ENCODE data around the gene RRBP1. TPM values are rescaled to one million over a fixed set of nuclear protein-coding genes. Genes with fewer than 3 reads are reported as not detected.
"Not testable (repeated sequence)": the region's sequence is repeated elsewhere in the genome, so short reads cannot be mapped to it uniquely, and the experiment has no call there.

The RRBP1 gene
- total and polyA plus RNA-seq, 9 donors = 29.2 to 159 (median 83.8) TPM

DNA sequence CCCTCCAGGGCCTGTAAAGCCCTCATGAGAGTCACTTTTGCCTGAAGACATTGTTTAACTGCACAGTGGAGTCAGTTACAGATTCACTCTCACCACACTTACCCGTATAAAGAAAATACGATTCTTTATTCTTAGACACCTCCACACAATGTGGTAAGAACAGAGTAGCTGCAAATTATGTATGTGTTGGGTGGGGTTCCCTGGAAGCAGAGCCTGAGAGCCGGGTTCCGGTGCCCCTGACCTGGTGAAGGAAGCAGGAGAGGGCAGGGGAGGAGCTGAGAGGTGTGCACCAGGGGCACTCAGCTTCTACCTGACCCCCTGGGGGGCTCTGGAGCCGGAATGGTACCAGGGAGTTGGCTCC is 29.2 kb upstream of the RRBP1 start:
- peaks cover 7% of the 10 kb centered on the region for H3K4me1 ChIP-seq (ENCODE audit: insufficient read depth)
- no peak for DNase-seq
- TF ChIP-seq, protein P1, sequence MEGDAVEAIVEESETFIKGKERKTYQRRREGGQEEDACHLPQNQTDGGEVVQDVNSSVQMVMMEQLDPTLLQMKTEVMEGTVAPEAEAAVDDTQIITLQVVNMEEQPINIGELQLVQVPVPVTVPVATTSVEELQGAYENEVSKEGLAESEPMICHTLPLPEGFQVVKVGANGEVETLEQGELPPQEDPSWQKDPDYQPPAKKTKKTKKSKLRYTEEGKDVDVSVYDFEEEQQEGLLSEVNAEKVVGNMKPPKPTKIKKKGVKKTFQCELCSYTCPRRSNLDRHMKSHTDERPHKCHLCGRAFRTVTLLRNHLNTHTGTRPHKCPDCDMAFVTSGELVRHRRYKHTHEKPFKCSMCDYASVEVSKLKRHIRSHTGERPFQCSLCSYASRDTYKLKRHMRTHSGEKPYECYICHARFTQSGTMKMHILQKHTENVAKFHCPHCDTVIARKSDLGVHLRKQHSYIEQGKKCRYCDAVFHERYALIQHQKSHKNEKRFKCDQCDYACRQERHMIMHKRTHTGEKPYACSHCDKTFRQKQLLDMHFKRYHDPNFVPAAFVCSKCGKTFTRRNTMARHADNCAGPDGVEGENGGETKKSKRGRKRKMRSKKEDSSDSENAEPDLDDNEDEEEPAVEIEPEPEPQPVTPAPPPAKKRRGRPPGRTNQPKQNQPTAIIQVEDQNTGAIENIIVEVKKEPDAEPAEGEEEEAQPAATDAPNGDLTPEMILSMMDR (IDR thresholded peaks at IDR 0.05) = no peak
- no peak for TF ChIP-seq EP300 (IDR thresholded peaks at IDR 0.05)
- TF ChIP-seq POLR2A (IDR thresholded peaks at IDR 0.05) = no peak
- intact Hi-C loops (cut with DNase I) = no loop called here
- H3K27ac ChIP-seq = no peak overlapping the region
- no peaks in the 10 kb centered on the region for H3K36me3 ChIP-seq
- no peaks in the 10 kb centered on the region for H3K27me3 ChIP-seq
- 73 to 83% (median 74%) methylated on average over 5 of the region's 5 CpGs for WGBS, 3 donors
- H3K4me3 ChIP-seq = no peak overlapping the region
- H3K9me3 ChIP-seq = no peaks in the 10 kb centered on the region

- WGBS, 3 donors = 39 to 40% (median 40%) methylated on average over 21 of the region's 21 CpGs
- intact Hi-C loops (cut with DNase I) = no loop called here
- Histone ChIP-seq H3K27me3 (no peaks in the 10 kb centered on the region), H3K4me1 (ENCODE audit: insufficient read depth) (peaks cover 7% of the 10 kb centered on the region), H3K27ac (no peak overlapping the region), H3K4me3 (no peak overlapping the region), H3K36me3 (no peaks in the 10 kb centered on the region), H3K9me3 (no peaks in the 10 kb centered on the region)
- TF ChIP-seq, protein P1 (IDR thresholded peaks at IDR 0.05) = no peak
- TF ChIP-seq EP300 (IDR thresholded peaks at IDR 0.05) (no peak), POLR2A (IDR thresholded peaks at IDR 0.05) (no peak)
- no peak for DNase-seq
Observed at GRCh38 chr20:17710379-17711266, 28.6 kb upstream of the RRBP1 start.

- Histone ChIP-seq H3K27me3 (no peaks in the 10 kb centered on the region), H3K4me3 (no peak overlapping the region), H3K4me1 (ENCODE audit: insufficient read depth) (peaks cover 7% of the 10 kb centered on the region), H3K9me3 (no peaks in the 10 kb centered on the region), H3K27ac (no peak overlapping the region), H3K36me3 (no peaks in the 10 kb centered on the region)
- intact Hi-C loops (cut with DNase I) = no loop called here
- no peak for DNase-seq
- TF ChIP-seq EP300 (IDR thresholded peaks at IDR 0.05) (no peak), POLR2A (IDR thresholded peaks at IDR 0.05) (no peak)
- TF ChIP-seq, protein P1 (IDR thresholded peaks at IDR 0.05) = no peak
- WGBS, 3 donors = 85 to 90% (median 87%) methylated on average over 12 of the region's 12 CpGs
Observed at GRCh38 chr20:17709361-17710293, 27.6 kb upstream of the RRBP1 start.

DNA sequence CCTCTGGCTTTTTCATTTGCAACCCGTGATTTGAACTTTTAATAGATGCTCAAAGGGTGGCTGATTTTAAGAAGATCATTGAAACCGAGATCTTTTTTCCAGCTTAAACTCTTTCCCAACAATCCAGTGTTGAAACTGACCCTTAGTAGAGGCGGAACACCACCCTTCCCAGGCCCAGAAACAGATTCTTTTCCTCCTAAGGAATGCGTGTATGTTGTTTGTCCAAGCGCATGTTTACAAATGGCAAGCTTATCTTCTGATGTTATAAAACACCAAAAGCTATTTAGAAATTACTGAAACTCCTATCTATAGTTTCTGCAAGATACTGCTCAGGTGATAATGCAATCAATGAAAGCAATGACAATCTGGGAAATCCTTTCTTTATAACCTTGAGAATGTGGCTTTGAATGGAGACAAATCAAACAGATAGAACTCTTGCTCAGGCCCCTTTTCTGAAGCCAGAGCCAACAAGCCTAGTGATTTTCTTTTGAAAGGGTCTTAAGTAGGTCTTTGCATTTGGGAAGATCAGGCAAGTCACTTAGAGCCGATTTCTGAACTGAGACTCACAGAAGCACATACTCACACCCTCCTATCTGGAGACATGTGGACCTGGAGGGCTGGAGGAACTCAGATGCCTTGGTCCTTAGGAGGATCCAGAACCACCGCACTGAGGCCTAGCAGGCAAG is 26.8 kb upstream of the RRBP1 start:
- Histone ChIP-seq H3K27ac (no peak overlapping the region), H3K36me3 (no peaks in the 10 kb centered on the region), H3K4me3 (no peak overlapping the region), H3K9me3 (no peaks in the 10 kb centered on the region), H3K4me1 (ENCODE audit: insufficient read depth) (peaks cover 7% of the 10 kb centered on the region), H3K27me3 (no peaks in the 10 kb centered on the region)
- intact Hi-C loops (cut with DNase I) = no loop called here
- DNase-seq = no peak
- 65 to 76% (median 70%) methylated on average over 7 of the region's 7 CpGs for WGBS, 3 donors
- no peak for TF ChIP-seq POLR2A (IDR thresholded peaks at IDR 0.05)
- TF ChIP-seq, protein P1 (IDR thresholded peaks at IDR 0.05) = no peak
- TF ChIP-seq EP300 (IDR thresholded peaks at IDR 0.05) = no peak

DNA sequence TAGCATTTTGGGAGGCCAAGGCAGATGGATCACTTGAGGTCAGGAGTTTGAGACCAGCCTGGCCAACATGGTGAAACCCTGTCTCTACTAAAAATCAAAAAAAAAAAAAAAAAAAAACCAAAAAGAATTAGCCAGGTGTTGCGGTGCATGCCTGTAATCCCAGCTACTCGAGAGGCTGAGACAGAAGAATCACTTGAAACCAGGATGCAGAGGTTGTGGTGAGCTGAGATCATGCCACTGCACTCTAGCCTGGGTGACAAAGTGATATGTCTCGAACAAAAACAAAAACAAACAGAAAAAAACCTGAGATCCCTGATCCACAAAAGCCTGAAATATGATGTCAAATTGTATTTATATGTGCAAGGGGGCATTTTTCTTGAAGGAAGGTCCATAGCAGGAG is 25.9 kb upstream of the RRBP1 start:
- 95 to 96% (median 96%) methylated on average over 3 of the region's 3 CpGs for WGBS, 3 donors
- H3K4me3 ChIP-seq; H3K27me3 ChIP-seq; H3K36me3 ChIP-seq; intact Hi-C loops (cut with DNase I); DNase-seq; H3K4me1 ChIP-seq (ENCODE audit: insufficient read depth); H3K9me3 ChIP-seq; H3K27ac ChIP-seq: not testable (repeated sequence)
